HUDEP-2 (cell line): Measurements from ENCODE around the gene ASF1A.
"Not testable (repeated sequence)": the region's sequence is repeated elsewhere in the genome, so short reads cannot be mapped to it uniquely, and the experiment has no call there.

Experiments
- DNase-seq, 76 experiments: peaks; one replicate each; lab custom pipeline; 2025; ENCODE audit not compliant: unreplicated experiment in 76 of 76; lab: John Stamatoyannopoulos, UW

The ASF1A gene

GRCh38 chr6:118893807-118894424 lies at the start of gene ASF1A:
Gene ASF1A (plus strand): TSS chr6:118894152. CDS start chr6:118894414, 262 bp downstream.
- peak in 75 of 76 experiments; percentile 70 to 100 (median 99) for DNase-seq

GRCh38 chr6:118844915-118845314 lies 49.0 kb upstream of the ASF1A start:
- no peak for DNase-seq

GRCh38 chr6:118853408-118853807 lies 40.5 kb upstream of the ASF1A start:
- DNase-seq, result no peak

- no peak for DNase-seq
Observed at GRCh38 chr6:118856301-118856700, 37.7 kb upstream of the ASF1A start.

- DNase-seq, result no peak
Observed at GRCh38 chr6:118859517-118860064, 34.4 kb upstream of the ASF1A start.

GRCh38 chr6:118860363-118860762 lies 33.6 kb upstream of the ASF1A start:
- DNase-seq, result no peak

GRCh38 chr6:118860880-118861279 lies 33.1 kb upstream of the ASF1A start:
- DNase-seq, result no peak

GRCh38 chr6:118862443-118862842 lies 31.5 kb upstream of the ASF1A start:
- no peak for DNase-seq

GRCh38 chr6:118864341-118865099 lies 29.4 kb upstream of the ASF1A start:
- peak in 5 of 76 experiments; percentile 2 to 21 (median 16) for DNase-seq

GRCh38 chr6:118865100-118865391 lies 28.9 kb upstream of the ASF1A start:
- DNase-seq, result no peak

GRCh38 chr6:118867181-118867580 lies 26.8 kb upstream of the ASF1A start:
- DNase-seq, result no peak

- not testable (repeated sequence) for DNase-seq
Observed at GRCh38 chr6:118868901-118869300, 25.1 kb upstream of the ASF1A start.

- DNase-seq, result no peak
Observed at GRCh38 chr6:118869350-118869749, 24.6 kb upstream of the ASF1A start.

GRCh38 chr6:118869894-118870589 lies 23.9 kb upstream of the ASF1A start:
- peak in 2 of 76 experiments; percentile 7 to 25 for DNase-seq

GRCh38 chr6:118871331-118871730 lies 22.6 kb upstream of the ASF1A start:
- DNase-seq, result no peak

- DNase-seq, result no peak
Observed at GRCh38 chr6:118872318-118872717, 21.6 kb upstream of the ASF1A start.

- no peak for DNase-seq
Observed at GRCh38 chr6:118872726-118873125, 21.2 kb upstream of the ASF1A start.

GRCh38 chr6:118873239-118873638 lies 20.7 kb upstream of the ASF1A start:
- no peak for DNase-seq

GRCh38 chr6:118875672-118876071 lies 18.3 kb upstream of the ASF1A start:
- no peak for DNase-seq

- no peak for DNase-seq
Observed at GRCh38 chr6:118876198-118876597, 17.8 kb upstream of the ASF1A start.

- DNase-seq, result no peak
Observed at GRCh38 chr6:118876814-118877213, 17.1 kb upstream of the ASF1A start.

GRCh38 chr6:118877806-118878205 lies 16.1 kb upstream of the ASF1A start:
- no peak for DNase-seq
